Right cardiac atrium (tissue), 5 donors: ENCODE measurements around the gene COPZ1. TPM values are rescaled to one million over a fixed set of nuclear protein-coding genes. Genes with fewer than 3 reads are reported as not detected.
A peak's percentile ranks its signal among the peaks of the same experiment; 100 is the strongest.

Experiments
- ATAC-seq, 2 donors: fragments of 200-7000 bp; cut with Tn5 transposase; one replicate each; pipeline versions ENCODE4 v1.8.0 to v1.9.1; 2020; ENCODE audit warnings: moderate library complexity in 2 of 2, mild to moderate bottlenecking in 1 of 2
- DNase-seq, 3 donors: peaks; one replicate each; pipeline ENCODE4 v3.0.0-alpha.2; 2020
- H3K27ac ChIP-seq: one replicate; pipeline ENCODE4 v1.5.1; 2013; ENCODE audit warnings: mild to moderate bottlenecking, low read length, control low read depth, moderate library complexity
- H3K27me3 ChIP-seq: one replicate; pipeline ENCODE4 v1.6.1; 2013; ENCODE audit not compliant: control insufficient read depth, insufficient read depth
- H3K4me1 ChIP-seq: one replicate; pipeline ENCODE4 v1.6.1; 2013; ENCODE audit warnings: low read length; ENCODE audit not compliant: control insufficient read depth, insufficient read depth
- H3K4me3 ChIP-seq: one replicate; pipeline ENCODE4 v1.5.1; 2013; ENCODE audit warnings: low read length, control low read depth
- H3K9me3 ChIP-seq: one replicate; pipeline ENCODE4 v1.6.1; 2013; ENCODE audit warnings: low read length; ENCODE audit not compliant: control insufficient read depth
- WGBS: extraction: QIAGEN DNeasy Blood & Tissue Kit; methylation state at CpG from one replicate; pipeline ENCODE4 v1.1.7; 2013; 5-methylcytosine and 5-hydroxymethylcytosine counted together
- intact Hi-C, 4 donors: fragments of 100-400 bp; cut with DNase I; formaldehyde crosslinking; loops; one replicate each; pipeline versions ENCODE4 v1.11.0 to v1.14.0; 2022 to 2023
- polyA plus RNA-seq: library from polyadenylated mRNA; stranded (reverse); fragments of 200-250 nt; gene quantifications from one replicate; pipeline ENCODE4 v1.2.3, GENCODE V29; 2013
- total RNA-seq, 4 donors: library from RNA; stranded (reverse); fragmentation: NEBNext Ultra II Directional; extraction: Animal tissue kit (Norgen Biotek cat#: 25700); gene quantifications; one replicate each; pipeline ENCODE4 v1.2.1, GENCODE V29; 2021
- donor health status: healthy with polysubstance abuse.
- donor health status: DM: no; HTN: yes; CAD: no.
- donor health status: DM: no; HTN: no; CAD: no.
- donor health status: DM: no; HTN: yes; CAD: no; lungs with severe emphysema.
- donor health status: DM: yes; HTN: yes; CAD: no.

COPZ1 gene
- total and polyA plus RNA-seq, 5 donors: 103 to 120 (median 119) TPM

- ATAC-seq: peak; percentile 30 to 42
- Histone ChIP-seq H3K4me1 (no peaks in the 10 kb centered on the region), H3K4me3 (no peak within 1 kb of the TSS), H3K9me3 (no peaks in the 10 kb centered on the region), H3K27ac (peak within 1 kb of the TSS; percentile 87), H3K27me3 (no peaks in the 10 kb centered on the region)
- peak; percentile 34 to 77 (median 75) for DNase-seq
- WGBS: 79% methylated on average over 1 of the region's 1 CpG
- intact Hi-C loops: no loop called here
Observed at GRCh38 chr12:54384591-54385041, 59.7 kb downstream of the COPZ1 start, which contains the start of gene ZNF385A. Gene ZNF385A, minus strand, starts transcription at chr12:54384733. Its CDS starts 219 bp downstream, at chr12:54384514.

GRCh38 chr12:54385251-54385914, 60.5 kb downstream of the COPZ1 start:
- peak; percentile 33 to 74 (median 69) for DNase-seq
- peak; percentile 5 to 30 for ATAC-seq
- 63% methylated on average over 10 of the region's 10 CpGs for WGBS
- peak overlapping the region; percentile 87 for H3K27ac ChIP-seq
- H3K9me3 ChIP-seq: no peaks in the 10 kb centered on the region
- H3K4me3 ChIP-seq: no peak overlapping the region
- H3K4me1 ChIP-seq: no peaks in the 10 kb centered on the region
- H3K27me3 ChIP-seq: no peaks in the 10 kb centered on the region
- intact Hi-C loops: no loop called here

GRCh38 chr12:54386403-54387113, 61.6 kb downstream of the COPZ1 start:
- H3K9me3 ChIP-seq: no peaks in the 10 kb centered on the region
- intact Hi-C loops: no loop called here
- H3K27me3 ChIP-seq: no peaks in the 10 kb centered on the region
- H3K27ac ChIP-seq: no peak overlapping the region
- WGBS: 82% methylated on average over 3 of the region's 3 CpGs
- H3K4me1 ChIP-seq: no peaks in the 10 kb centered on the region
- DNase-seq: peak in 1 of 3 donors; percentile 5
- no peak for ATAC-seq
- no peak overlapping the region for H3K4me3 ChIP-seq

- no peak overlapping the region for H3K27ac ChIP-seq
- no peaks in the 10 kb centered on the region for H3K27me3 ChIP-seq
- DNase-seq (peak in 1 of 3 donors; percentile 13), ATAC-seq (no peak)
- no peaks in the 10 kb centered on the region for H3K9me3 ChIP-seq
- no peak overlapping the region for H3K4me3 ChIP-seq
- no peaks in the 10 kb centered on the region for H3K4me1 ChIP-seq
- 88% methylated on average over 3 of the region's 3 CpGs for WGBS
- intact Hi-C loops: no loop called here
Observed at GRCh38 chr12:54387114-54387467, 62.2 kb downstream of the COPZ1 start.

- no peak overlapping the region for H3K27ac ChIP-seq
- no peak overlapping the region for H3K4me3 ChIP-seq
- intact Hi-C loops: no loop called here
- H3K27me3 ChIP-seq: no peaks in the 10 kb centered on the region
- WGBS: 70% methylated on average over 4 of the region's 4 CpGs
- no peaks in the 10 kb centered on the region for H3K4me1 ChIP-seq
- no peaks in the 10 kb centered on the region for H3K9me3 ChIP-seq
- ATAC-seq (no peak), DNase-seq (peak in 1 of 3 donors; percentile 12)
Observed at GRCh38 chr12:54388237-54389133, 63.6 kb downstream of the COPZ1 start.

- whole genome bisulfite sequencing: 88% methylated on average over 3 of the region's 3 CpGs
- intact Hi-C loops: no loop called here
- no peak for ATAC-seq
Observed at GRCh38 chr12:54389134-54389508, 64.2 kb downstream of the COPZ1 start.

GRCh38 chr12:54389607-54390175, 64.8 kb downstream of the COPZ1 start:
- 85% methylated on average over 5 of the region's 5 CpGs for WGBS

More at GRCh38 chr12:54389134-54389508, 64.2 kb downstream of the COPZ1 start:
- Histone ChIP-seq H3K27me3 (no peaks in the 10 kb centered on the region), H3K9me3 (no peaks in the 10 kb centered on the region), H3K4me3 (no peak overlapping the region), H3K4me1 (no peaks in the 10 kb centered on the region), H3K27ac (no peak overlapping the region)
- DNase-seq: peak in 1 of 3 donors; percentile 7

GRCh38 chr12:54390176-54390667, 65.3 kb downstream of the COPZ1 start:
- peak; percentile 2 to 7 for ATAC-seq
- Histone ChIP-seq H3K9me3 (no peaks in the 10 kb centered on the region), H3K4me3 (no peak overlapping the region), H3K27me3 (no peaks in the 10 kb centered on the region), H3K27ac (no peak overlapping the region), H3K4me1 (no peaks in the 10 kb centered on the region)
- WGBS: 71% methylated on average over 7 of the region's 7 CpGs
- DNase-seq: peak in 1 of 3 donors; percentile 26
- intact Hi-C loops: no loop called here

More at GRCh38 chr12:54389607-54390175, 64.8 kb downstream of the COPZ1 start:
- DNase-seq (no peak), ATAC-seq (no peak)
- intact Hi-C loops: no loop called here
- Histone ChIP-seq H3K9me3 (no peaks in the 10 kb centered on the region), H3K27ac (no peak overlapping the region), H3K4me3 (no peak overlapping the region), H3K27me3 (no peaks in the 10 kb centered on the region), H3K4me1 (no peaks in the 10 kb centered on the region)

- H3K27me3 ChIP-seq: no peaks in the 10 kb centered on the region
- no peaks in the 10 kb centered on the region for H3K4me1 ChIP-seq
- WGBS: 23% methylated on average over 51 of the region's 51 CpGs
- ATAC-seq: peak; percentile 21 to 40
- H3K4me3 ChIP-seq: peak overlapping the region; percentile 40
- H3K27ac ChIP-seq: no peak overlapping the region
- no peaks in the 10 kb centered on the region for H3K9me3 ChIP-seq
- intact Hi-C loops: no loop called here
- peak; percentile 43 to 81 (median 80) for DNase-seq
Observed at GRCh38 chr12:54390668-54391551, 66.0 kb downstream of the COPZ1 start.
